ENCODE measurements around the gene PGLYRP2.
A peak's percentile ranks its signal among the peaks of the same experiment; 100 is the strongest.

Gene PGLYRP2

DNA sequence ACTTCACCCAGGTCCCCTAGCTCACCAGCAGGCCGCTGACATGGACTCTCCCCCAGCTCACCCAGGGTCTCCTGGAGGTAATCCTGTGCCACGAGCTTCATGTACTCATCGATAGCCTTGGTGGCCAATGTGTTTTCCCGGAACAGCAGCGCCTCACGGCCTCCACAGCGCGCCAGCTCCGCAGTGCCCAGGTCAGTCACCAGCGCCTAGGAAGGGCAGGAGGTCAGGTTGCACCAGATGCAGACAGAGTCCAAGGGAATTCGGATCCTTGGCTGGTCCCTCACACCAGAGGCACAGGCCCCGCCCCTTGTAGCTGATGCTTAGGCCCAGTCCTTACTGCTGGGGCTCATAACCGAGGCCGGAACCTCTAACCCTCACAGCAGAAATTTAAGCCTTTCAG, 22.9 kb downstream of the PGLYRP2 start:
- Histone ChIP-seq H3K4me3 (ENCODE audit: insufficient read depth, low read depth, low read length) (no peak overlapping the region), H3K36me3 (ENCODE audit: control insufficient read depth, insufficient read depth, low read length) (no peaks in the 10 kb centered on the region), H3K4me1 (ENCODE audit: control insufficient read depth, insufficient read depth, low read length) (no peaks in the 10 kb centered on the region), H3K9me3 (ENCODE audit: control insufficient read depth, low read length) (no peaks in the 10 kb centered on the region), H3K27ac (ENCODE audit: insufficient read depth, low read depth, low read length, poor library complexity, severe bottlenecking) (no peak overlapping the region), H3K27me3 (ENCODE audit: control insufficient read depth, insufficient read depth, low read length, poor library complexity, severe bottlenecking) (peaks cover 91% of the 10 kb centered on the region)
- 76 to 77% methylated on average over 14 of the region's 14 CpGs for WGBS, 2 experiments

DNA sequence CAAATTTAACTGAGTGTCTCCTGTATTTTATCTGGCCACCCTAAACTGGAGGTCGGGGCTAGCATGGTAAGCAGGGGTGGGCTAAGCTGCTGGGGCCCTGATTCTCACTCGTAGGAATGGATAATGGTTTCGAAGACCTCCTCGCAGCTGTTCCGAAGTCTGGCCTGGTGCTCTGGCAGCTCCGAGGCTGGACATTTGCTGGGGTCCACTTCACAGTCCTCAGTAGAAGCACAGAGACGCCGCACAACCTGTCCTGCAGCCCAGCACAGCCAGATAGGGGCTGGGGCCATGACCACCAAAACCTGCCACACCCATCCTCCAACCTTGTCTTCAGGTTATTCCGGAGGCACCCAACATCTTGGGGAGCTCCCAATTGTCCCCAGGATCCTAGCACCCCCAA, 23.3 kb downstream of the PGLYRP2 start:
- WGBS, 2 experiments = 88% methylated on average over 9 of the region's 9 CpGs
- no peak overlapping the region for H3K4me3 ChIP-seq (ENCODE audit: insufficient read depth, low read depth, low read length)
- H3K4me1 ChIP-seq (ENCODE audit: control insufficient read depth, insufficient read depth, low read length) = no peaks in the 10 kb centered on the region
- no peaks in the 10 kb centered on the region for H3K36me3 ChIP-seq (ENCODE audit: control insufficient read depth, insufficient read depth, low read length)
- H3K27me3 ChIP-seq (ENCODE audit: control insufficient read depth, insufficient read depth, low read length, poor library complexity, severe bottlenecking) = peaks cover 87% of the 10 kb centered on the region
- no peak overlapping the region for H3K27ac ChIP-seq (ENCODE audit: insufficient read depth, low read depth, low read length, poor library complexity, severe bottlenecking)
- no peaks in the 10 kb centered on the region for H3K9me3 ChIP-seq (ENCODE audit: control insufficient read depth, low read length)

DNA sequence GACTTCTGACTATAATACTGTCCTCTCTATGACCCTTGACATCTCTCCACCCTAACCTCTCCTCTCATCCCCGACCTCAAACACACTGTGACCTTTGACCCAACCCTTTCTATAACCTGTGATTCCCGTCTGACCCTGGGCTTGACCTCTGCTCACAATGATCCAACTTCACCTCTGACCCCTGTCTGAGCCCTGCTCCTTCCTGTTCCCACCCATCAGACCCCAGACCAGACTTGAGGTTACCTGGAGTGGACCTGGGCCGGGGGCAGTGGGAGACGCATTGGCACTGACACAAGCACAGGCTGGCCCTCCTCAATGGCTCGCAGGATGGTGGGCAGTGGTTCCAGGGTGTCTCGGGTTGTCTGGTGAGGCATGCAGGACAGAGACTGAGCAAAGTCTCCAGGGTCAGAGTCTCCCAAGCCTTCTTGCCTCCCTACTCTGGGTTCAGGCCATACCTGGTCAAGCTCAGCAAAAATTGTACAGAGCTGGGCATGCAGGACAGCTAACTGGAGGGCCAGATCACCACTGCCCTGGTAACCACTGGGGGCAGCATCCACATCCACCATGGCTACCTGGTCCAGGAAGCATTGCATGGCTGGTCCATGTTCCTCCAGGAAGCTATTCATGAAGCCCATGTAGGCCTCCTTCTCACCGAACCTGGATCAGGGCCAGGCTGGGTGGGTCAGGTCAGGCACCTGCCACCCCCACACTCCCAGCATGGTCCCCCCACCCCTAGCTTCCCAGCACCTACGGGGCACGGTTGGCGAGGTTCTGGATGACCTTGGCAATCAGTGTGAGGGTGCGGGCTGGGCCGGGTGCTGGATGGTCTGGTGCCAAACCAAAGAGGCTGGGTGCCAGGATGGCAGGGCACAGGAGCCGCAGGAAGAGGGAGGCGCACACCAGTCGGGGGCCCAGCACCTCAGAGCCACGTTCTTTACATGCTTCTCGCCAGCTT, 25.1 kb downstream of the PGLYRP2 start:
- H3K4me3 ChIP-seq (ENCODE audit: insufficient read depth, low read depth, low read length) = no peak overlapping the region
- H3K4me1 ChIP-seq (ENCODE audit: control insufficient read depth, insufficient read depth, low read length) = no peaks in the 10 kb centered on the region
- no peak overlapping the region for H3K27ac ChIP-seq (ENCODE audit: insufficient read depth, low read depth, low read length, poor library complexity, severe bottlenecking)
- H3K27me3 ChIP-seq (ENCODE audit: control insufficient read depth, insufficient read depth, low read length, poor library complexity, severe bottlenecking) = peaks cover 69% of the 10 kb centered on the region
- WGBS, 2 experiments = 89 to 90% methylated on average over 17 of the region's 17 CpGs
- H3K36me3 ChIP-seq (ENCODE audit: control insufficient read depth, insufficient read depth, low read length) = no peaks in the 10 kb centered on the region
- H3K9me3 ChIP-seq (ENCODE audit: control insufficient read depth, low read length) = no peaks in the 10 kb centered on the region

DNA sequence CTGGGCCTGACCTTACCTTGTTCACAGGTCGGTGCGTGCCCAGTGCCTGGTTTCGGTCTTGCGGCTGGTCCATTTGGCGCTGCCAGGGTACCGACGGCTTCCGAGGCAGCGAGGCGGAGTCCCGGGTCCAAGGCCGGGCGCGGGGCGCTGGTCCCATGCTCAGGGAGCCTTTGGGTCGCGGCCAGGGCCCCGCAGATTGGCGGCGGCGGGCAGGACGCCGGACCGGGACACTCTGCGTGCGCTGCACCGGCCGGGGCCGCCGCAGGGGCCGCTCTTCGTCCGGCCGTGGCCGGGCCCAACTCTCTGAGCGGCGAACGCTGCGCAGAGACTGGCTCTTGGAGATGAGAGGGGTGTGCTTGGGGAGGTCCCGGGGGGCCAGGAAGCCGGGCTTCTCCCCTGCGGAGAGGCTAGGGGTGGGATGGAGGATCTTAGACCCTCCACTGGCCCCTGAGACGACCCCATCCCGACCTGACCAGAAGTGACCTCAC, 26.2 kb downstream of the PGLYRP2 start:
- peak overlapping the region; percentile 30 for H3K4me3 ChIP-seq (ENCODE audit: insufficient read depth, low read depth, low read length)
- H3K27me3 ChIP-seq (ENCODE audit: control insufficient read depth, insufficient read depth, low read length, poor library complexity, severe bottlenecking) = peaks cover 64% of the 10 kb centered on the region
- WGBS, 2 experiments = 14 to 17% methylated on average over 44 of the region's 44 CpGs
- H3K9me3 ChIP-seq (ENCODE audit: control insufficient read depth, low read length) = no peaks in the 10 kb centered on the region
- no peaks in the 10 kb centered on the region for H3K36me3 ChIP-seq (ENCODE audit: control insufficient read depth, insufficient read depth, low read length)
- no peaks in the 10 kb centered on the region for H3K4me1 ChIP-seq (ENCODE audit: control insufficient read depth, insufficient read depth, low read length)
- no peak overlapping the region for H3K27ac ChIP-seq (ENCODE audit: insufficient read depth, low read depth, low read length, poor library complexity, severe bottlenecking)

DNA sequence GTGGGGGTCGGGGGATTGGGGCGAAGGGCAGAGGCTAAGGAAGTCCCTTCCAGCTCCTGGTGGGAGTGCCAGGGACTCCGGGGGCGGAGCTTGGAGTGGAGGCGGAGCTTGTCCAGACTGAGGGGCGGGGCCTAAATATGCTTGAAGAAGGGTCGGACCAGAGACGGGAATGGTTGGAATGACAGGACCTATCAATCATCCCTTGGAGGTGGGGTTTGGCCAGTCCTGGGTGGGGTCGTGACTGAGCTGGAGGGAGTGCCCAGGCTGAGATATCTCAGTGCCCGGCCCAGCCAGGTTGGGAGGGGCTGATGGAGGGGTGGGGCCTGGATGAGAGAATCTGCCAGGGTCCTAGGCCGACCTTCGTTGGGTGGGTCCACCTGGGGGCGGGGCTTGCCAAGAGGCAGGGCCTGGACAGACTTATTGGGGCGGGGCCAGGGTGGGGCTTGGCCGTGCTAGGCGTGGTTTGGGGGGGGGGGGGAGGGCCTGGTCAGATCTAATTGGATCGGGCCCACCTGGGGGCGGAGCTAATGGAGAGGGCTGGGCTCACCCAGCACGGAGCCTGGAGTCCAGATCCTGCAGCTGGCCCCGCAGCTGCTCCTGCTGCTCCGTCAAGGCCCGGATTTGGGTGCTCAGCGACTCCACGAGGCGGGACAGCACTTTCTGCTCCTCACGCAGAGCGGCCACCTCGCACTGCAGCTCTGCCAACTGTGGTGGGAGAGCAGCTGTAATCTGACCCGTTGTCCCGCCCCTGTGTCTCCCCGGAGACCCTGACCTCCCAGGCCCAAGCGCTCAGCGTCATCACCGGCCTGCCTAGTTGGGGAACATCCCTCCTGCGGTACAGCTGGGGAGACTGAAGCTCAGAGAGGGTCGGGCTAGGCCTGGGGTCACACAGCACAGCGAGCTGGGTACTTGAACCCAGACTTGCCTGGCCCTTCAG, 26.9 kb downstream of the PGLYRP2 start:
- Histone ChIP-seq H3K36me3 (ENCODE audit: control insufficient read depth, insufficient read depth, low read length) (no peaks in the 10 kb centered on the region), H3K27me3 (ENCODE audit: control insufficient read depth, insufficient read depth, low read length, poor library complexity, severe bottlenecking) (peaks cover 57% of the 10 kb centered on the region), H3K27ac (ENCODE audit: insufficient read depth, low read depth, low read length, poor library complexity, severe bottlenecking) (no peak overlapping the region), H3K4me1 (ENCODE audit: control insufficient read depth, insufficient read depth, low read length) (no peaks in the 10 kb centered on the region), H3K4me3 (ENCODE audit: insufficient read depth, low read depth, low read length) (peak overlapping the region; percentile 30), H3K9me3 (ENCODE audit: control insufficient read depth, low read length) (no peaks in the 10 kb centered on the region)
- 9 to 10% methylated on average over 37 of the region's 37 CpGs for WGBS, 2 experiments

DNA sequence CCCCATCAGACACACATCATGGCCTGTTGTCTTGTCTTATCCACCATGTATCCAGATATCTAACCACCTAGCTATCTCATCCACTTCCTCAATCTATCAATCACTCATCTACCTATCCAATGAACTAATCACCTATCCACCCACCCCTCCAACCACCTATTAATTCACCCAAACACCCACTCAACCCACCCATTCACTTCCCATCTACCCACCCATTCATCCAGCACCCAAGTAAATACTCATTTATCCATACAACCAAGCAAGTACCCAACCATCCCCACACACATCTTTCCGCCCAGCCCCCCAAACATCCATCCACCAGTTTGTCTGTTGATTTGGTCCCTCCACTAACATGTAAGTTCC, 28.8 kb downstream of the PGLYRP2 start:
- no peaks in the 10 kb centered on the region for H3K9me3 ChIP-seq (ENCODE audit: control insufficient read depth, low read length)
- no peak overlapping the region for H3K27ac ChIP-seq (ENCODE audit: insufficient read depth, low read depth, low read length, poor library complexity, severe bottlenecking)
- no peaks in the 10 kb centered on the region for H3K36me3 ChIP-seq (ENCODE audit: control insufficient read depth, insufficient read depth, low read length)
- peaks cover 38% of the 10 kb centered on the region for H3K27me3 ChIP-seq (ENCODE audit: control insufficient read depth, insufficient read depth, low read length, poor library complexity, severe bottlenecking)
- H3K4me3 ChIP-seq (ENCODE audit: insufficient read depth, low read depth, low read length) = no peak overlapping the region
- WGBS, 2 experiments = 89 to 98% methylated on average over 1 of the region's 1 CpG
- H3K4me1 ChIP-seq (ENCODE audit: control insufficient read depth, insufficient read depth, low read length) = no peaks in the 10 kb centered on the region

DNA sequence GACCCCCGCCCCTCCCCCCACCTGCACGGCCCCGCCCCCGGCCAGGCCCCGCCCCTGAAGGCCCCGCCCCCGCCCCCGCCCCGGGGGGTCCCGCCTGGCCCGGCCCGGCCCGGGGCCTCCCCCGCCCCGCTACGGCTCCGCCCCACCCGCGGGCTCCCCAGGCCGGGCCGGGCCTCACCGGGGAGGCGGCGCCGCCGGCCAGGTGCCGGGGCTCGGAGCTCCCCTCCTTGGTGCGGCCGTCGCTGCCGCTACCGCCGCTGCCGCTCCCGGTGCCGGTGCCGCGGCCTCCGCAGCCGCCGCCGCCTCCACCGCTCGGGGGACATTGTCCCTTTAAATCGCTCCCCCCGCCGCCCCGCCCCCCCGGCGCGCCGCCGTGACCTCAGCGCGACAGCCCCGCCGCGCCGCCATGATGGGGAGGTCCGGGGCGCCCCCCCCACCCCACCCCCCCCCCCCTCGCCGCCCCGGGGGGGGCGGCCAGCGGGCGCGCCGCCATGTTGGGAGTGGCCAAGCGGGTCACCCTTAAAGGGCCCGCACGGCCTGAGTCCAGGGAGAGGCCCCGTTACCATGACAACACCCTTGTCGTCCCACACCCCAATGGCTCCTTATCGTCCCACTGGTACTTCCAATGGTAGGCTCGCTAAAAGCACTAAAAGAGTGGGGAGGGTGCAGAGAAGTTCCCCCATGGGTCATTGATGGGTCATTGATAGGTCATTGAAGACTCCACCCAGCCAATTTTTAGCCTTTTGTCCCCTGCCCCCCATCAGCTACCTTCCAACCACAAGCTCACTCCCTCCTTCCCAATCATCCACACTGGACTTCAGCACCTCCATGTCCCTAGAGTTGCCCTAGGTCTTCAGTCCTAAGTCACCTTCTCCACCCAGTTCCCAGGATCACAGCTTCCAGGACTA, 29.4 kb downstream of the PGLYRP2 start, which contains the start of gene WIZ:
Gene WIZ (minus strand): TSS at position 337 of the 908 bp plus-strand sequence. CDS start 1,649 bp downstream, outside the sequence.
- 1% methylated on average over 46 to 72 of the region's 77 CpGs for WGBS, 2 experiments
- H3K36me3 ChIP-seq (ENCODE audit: control insufficient read depth, insufficient read depth, low read length) = no peaks in the 10 kb centered on the region
- H3K9me3 ChIP-seq (ENCODE audit: control insufficient read depth, low read length) = no peaks in the 10 kb centered on the region
- H3K27ac ChIP-seq (ENCODE audit: insufficient read depth, low read depth, low read length, poor library complexity, severe bottlenecking) = no peak within 1 kb of the TSS
- H3K27me3 ChIP-seq (ENCODE audit: control insufficient read depth, insufficient read depth, low read length, poor library complexity, severe bottlenecking) = peaks cover 32% of the 10 kb centered on the region
- H3K4me1 ChIP-seq (ENCODE audit: control insufficient read depth, insufficient read depth, low read length) = no peaks in the 10 kb centered on the region
- H3K4me3 ChIP-seq (ENCODE audit: insufficient read depth, low read depth, low read length) = peak within 1 kb of the TSS; percentile 65

DNA sequence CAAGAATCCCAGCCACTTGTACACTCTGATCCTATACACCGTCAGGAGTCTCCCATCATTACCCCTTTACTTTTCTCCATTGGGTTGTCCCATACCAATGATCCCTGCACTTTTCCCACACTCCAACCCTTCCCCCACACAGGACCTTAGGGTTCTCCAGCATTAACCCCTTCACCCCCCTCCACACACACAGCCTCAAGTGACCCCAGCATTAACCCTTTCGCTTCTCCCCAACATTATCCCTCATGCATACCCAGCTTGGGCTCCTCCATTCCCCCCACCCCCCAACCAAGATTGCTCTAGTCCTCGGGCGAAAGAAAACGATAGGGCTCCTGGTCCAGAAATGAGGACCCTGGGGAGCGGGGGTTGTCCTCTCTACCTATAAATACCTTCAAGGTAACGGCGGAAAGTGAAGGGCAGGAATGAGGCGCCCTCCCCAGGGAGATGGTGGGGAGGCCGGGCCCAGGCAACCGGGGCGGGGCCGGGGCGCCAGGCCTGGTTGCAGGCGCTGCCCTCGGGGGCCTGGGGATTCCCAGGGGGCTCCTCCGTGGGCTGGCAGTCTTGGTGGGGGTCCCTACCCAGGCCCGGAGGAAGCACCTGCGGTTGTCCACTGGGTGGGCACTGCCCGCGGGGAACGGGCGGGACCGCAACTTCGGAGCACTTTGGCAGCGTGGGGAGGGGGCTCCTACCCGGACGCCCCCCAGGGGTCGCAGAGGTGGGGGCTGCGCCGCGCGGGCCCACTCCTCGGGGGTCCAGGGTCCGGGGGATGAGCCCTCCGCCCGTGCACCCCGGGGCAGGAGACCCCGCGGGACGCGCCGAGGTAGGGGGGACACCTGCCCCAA, 30.3 kb downstream of the PGLYRP2 start:
- WGBS, 2 experiments = 3 to 4% methylated on average over 38 to 43 of the region's 43 CpGs
- H3K9me3 ChIP-seq (ENCODE audit: control insufficient read depth, low read length) = no peaks in the 10 kb centered on the region
- H3K36me3 ChIP-seq (ENCODE audit: control insufficient read depth, insufficient read depth, low read length) = no peaks in the 10 kb centered on the region
- H3K4me1 ChIP-seq (ENCODE audit: control insufficient read depth, insufficient read depth, low read length) = no peaks in the 10 kb centered on the region
- H3K27ac ChIP-seq (ENCODE audit: insufficient read depth, low read depth, low read length, poor library complexity, severe bottlenecking) = no peak overlapping the region
- H3K4me3 ChIP-seq (ENCODE audit: insufficient read depth, low read depth, low read length) = peak overlapping the region; percentile 65
- H3K27me3 ChIP-seq (ENCODE audit: control insufficient read depth, insufficient read depth, low read length, poor library complexity, severe bottlenecking) = peaks cover 23% of the 10 kb centered on the region

Data from ectodermal cell (in vitro differentiated cells).